GM18868 (cell line): Measurements from ENCODE around the gene GCC1.

Experiments
- ATAC-seq: cut with Tn5 transposase; IDR thresholded peaks from one replicate; pipeline ENCODE4 v1.9.1; 2021; ENCODE audit warnings: mild to moderate bottlenecking, moderate library complexity; ENCODE audit not compliant: unreplicated experiment

GCC1 gene

DNA sequence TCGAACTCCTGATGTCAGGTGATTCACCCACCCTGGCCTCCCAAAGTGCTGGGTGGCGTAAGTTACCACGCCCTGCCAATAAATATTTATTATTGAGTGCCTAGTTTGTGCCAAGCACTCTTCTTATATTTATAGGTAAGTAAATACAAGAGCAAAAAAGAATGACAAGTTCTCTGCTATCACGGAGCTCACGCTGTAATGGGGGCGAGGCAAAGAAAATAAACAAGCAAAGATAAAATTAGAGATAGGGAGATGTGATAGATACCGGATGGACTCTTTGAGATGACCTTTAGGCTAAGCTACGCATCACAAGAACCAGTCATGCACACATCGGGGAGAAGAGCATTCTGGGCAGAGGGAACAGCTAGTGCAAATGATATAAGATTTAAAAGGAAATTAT, 46.3 kb downstream of the GCC1 start:
- ATAC-seq: no peak

DNA sequence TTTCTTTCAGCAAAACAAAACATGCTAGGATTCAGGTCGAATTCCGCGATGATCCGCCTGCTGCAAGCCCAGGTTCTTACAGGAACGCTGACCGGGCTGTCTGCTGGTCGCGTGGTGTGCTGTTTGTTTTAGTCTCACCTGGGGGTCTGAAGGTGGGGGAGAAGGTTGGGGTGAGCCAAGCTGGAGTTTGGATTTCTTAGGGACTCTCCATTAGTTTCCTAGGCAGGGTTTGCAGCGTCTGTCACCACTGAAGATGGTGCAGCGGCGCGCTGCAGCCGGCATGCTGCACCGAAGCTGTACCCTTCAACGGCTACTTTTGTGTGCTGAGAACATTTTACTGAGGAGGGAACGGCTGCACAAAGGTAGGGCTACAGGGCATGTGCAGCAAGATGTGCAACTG, 48.7 kb downstream of the GCC1 start:
- ATAC-seq: no peak

DNA sequence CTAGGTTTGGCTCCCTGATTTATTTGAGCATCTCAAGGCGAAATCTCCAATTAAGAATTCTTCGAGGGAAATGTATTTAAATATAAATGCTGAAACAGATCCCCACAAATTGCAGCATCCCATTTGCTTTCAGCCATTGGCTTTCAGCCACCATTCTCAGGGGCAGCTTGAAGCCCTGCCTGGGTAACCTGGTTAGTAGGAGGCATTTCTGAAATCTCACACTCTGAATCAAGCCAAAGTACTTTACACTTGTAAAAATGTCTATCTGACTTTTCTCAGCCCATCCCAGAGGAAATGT, 49.1 kb downstream of the GCC1 start:
- ATAC-seq: no peak

DNA sequence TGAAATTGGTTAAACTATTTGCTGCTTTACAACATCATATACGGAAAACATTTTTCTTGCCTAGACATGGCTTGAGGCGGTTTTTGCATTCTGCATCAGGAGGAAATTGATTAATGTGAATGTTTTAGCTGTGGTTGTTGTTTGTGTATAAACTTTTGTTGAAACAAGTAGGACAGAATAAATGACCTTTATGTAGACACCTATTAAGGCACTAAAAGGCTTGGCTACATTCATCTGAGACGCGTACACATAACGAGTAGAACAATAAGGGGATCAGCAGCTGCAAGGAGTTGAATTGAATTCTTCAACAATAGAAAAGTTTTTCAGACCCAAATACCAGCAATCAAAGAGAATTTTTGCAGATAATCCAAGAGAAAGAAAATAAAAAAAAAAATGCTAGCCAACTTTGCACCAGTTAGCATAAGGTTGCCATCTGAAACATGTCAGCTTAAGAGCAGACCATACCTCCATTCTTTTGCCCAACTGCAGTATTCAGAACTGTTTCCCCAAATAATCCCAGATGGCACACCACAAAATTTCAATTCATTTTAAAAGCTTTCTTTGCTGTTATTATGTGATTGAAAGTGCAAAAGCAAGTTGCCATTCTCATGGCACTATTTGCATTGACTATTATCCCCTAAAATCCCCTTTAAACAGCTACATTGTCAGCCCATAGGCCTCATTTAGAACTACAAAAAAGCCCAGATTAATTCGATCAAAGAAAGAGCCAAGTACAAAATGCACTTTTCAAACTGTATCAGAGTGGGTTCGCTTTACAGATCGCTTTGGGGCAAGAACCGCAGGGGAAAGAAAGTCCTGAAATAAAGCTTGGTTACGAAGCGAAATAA, 49.6 kb downstream of the GCC1 start:
- no peak for ATAC-seq

DNA sequence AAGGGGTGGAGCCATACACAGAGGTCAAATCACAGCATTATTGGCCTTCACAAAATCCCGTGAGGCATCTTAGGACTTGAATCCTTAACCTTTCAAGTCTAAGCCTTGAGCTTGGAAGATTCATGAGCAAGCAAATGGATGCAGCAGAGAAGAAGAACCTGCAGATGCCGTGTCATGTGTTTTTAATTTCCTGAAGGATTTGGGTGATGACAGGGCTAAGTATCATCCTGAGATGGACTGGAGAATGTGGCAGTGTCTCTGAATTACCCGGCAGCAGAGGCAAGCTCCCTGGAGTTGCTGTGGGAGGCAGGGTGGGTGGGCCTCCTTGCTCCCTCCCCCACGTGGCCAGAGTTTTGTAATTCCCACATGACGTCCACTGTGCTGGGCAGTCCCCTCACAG, 50.8 kb downstream of the GCC1 start:
- ATAC-seq: no peak

DNA sequence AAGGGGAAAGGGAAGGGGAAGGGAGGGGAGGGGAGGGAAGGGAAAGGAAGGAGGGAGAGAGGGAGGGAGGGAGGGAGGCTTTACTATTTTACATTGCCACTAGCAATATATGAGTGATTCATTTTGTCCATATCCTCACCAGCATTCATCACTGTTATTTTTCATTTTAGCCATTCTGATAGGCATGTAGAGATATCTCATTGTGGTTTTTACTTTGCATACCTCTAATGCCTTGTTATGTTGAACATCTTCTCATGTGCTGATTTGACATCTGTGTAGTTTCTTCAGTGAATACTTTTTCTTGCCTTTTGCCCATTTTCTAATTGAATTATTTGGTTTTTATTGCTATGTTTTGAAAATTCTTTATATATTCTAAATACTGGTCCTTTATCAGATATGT, 52.7 kb downstream of the GCC1 start:
- ATAC-seq: no peak

DNA sequence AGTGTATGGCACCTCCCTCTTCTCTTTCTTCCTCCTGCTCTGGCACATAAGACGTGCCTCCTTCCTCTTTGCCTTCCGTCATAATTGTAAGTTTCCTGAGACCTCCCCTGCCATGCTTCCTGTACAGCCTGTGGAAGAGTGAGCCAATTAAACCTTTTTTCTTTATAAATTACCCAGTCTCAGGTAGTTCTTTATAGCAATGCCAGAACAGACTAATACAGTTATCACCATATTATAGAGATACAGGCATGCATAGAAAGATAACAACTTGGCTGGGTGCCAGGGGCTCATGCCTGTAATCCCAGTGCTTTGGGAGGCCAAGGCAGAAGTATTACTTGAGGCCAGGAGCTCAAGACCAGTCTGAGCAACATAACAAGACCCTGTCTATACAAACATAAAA, 53.2 kb downstream of the GCC1 start:
- no peak for ATAC-seq
